Psoas muscle (tissue), 8 donors: Measurements from ENCODE around the gene C2orf78. TPM values are rescaled to one million over a fixed set of nuclear protein-coding genes. Genes with fewer than 3 reads are reported as not detected.
A peak's percentile ranks its signal among the peaks of the same experiment; 100 is the strongest.

Experiments
- ATAC-seq, 4 donors: fragments of 200-7000 bp; cut with Tn5 transposase; one replicate each; pipeline ENCODE4 v1.9.1; 2020; ENCODE audit warnings: moderate library complexity in 3 of 4, mild to moderate bottlenecking in 2 of 4
- DNase-seq, 2 donors: peaks; one replicate each; pipeline ENCODE4 v3.0.0-alpha.2; 2020
- H3K27ac ChIP-seq: fragments of 200-600 bp; one replicate; pipeline ENCODE4 v1.8.0; 2022
- H3K27me3 ChIP-seq, 3 donors: fragments of 200-600 bp in 1 of 3; one replicate each; pipeline versions ENCODE4 v1.6.1 to v1.8.0; 2013 to 2022; ENCODE audit warnings: low read length in 2 of 3, mild to moderate bottlenecking in 2 of 3, moderate library complexity in 1 of 3; ENCODE audit not compliant: insufficient read depth in 3 of 3
- H3K36me3 ChIP-seq, 2 donors: fragments of 200-600 bp in 1 of 2; one replicate each; pipeline versions ENCODE4 v1.6.1 to v1.8.0; 2013 to 2022; ENCODE audit warnings: low read depth in 1 of 2, mild to moderate bottlenecking in 1 of 2, moderate library complexity in 1 of 2; ENCODE audit not compliant: insufficient read depth in 1 of 2
- H3K4me1 ChIP-seq: fragments of 200-600 bp; one replicate; pipeline ENCODE4 v1.8.0; 2022
- H3K4me3 ChIP-seq: fragments of 200-600 bp; one replicate; pipeline ENCODE4 v1.8.0; 2022; ENCODE audit warnings: mild to moderate bottlenecking
- H3K9me3 ChIP-seq: fragments of 200-600 bp; one replicate; pipeline ENCODE4 v1.8.0; 2022
- WGBS, 3 donors: extraction: QIAGEN DNeasy Blood & Tissue Kit; methylation state at CpG; one replicate each; pipeline versions ENCODE4 v1.1.6 to v1.1.7; 2013; 5-methylcytosine and 5-hydroxymethylcytosine counted together
- intact Hi-C, 2 donors: fragments of 100-400 bp; cut with DNase I; formaldehyde crosslinking; loops; one replicate each; pipeline versions ENCODE4 v1.11.0 to v1.14.2; 2022
- polyA plus RNA-seq, 3 donors: library from polyadenylated mRNA; stranded (reverse); fragments of 200-250 nt; gene quantifications; one replicate each; pipeline ENCODE4 v1.2.3, GENCODE V29; 2013
- total RNA-seq, 4 donors: library from RNA; stranded (reverse); fragmentation: NEBNext Ultra II Directional in 2 of 4; extraction: Animal tissue kit (Norgen Biotek cat#: 25700) in 2 of 4; gene quantifications; one replicate each; pipeline versions ENCODE4 v1.2.1 to v1.2.4, GENCODE V29; 2021 to 2023
- TF ChIP-seq, protein P1 (sequence below): fragments of 200-600 bp; IDR thresholded peaks from one replicate; pipeline ENCODE4 v1.8.0; 2022; ENCODE audit warnings: antibody characterized with exemption
- donor health status: healthy with polysubstance abuse.
- donor health status: DM: no; HTN: no; CAD: no; lungs with moderate emphysema.
- donor health status: Bipolar disorder and iron deficiency.
- donor health status: healthy.
- donor health status: DM: yes; HTN: yes; CAD: no.
- donor health status: DM: no; HTN: no; CAD: no.
- donor health status: DM: no; HTN: no; CAD: no.
- donor health status: DM: yes; HTN: yes; CAD: no.

Gene C2orf78
- total and polyA plus RNA-seq, 7 donors = not detected

DNA sequence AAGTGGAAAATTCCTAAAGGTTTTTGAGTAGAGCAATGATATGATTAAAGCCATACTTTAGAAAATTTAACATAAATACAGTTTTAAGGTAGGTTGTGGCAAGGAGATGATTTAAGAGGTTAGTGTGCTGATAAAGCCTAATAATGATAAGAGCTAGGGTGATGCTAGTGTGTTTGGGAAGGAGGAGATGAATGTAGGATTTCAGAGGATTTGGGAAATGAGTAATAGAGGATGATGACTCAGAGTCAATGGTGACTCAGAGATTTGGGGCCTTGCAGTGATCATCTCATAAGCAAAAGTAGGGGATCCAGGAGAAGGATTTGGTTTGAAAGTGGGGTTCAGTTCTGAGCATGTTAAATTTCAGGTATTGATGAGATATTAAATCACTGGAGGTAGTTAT lies 68.0 kb downstream of the C2orf78 start:
- Histone ChIP-seq H3K27ac (no peak overlapping the region), H3K9me3 (no peaks in the 10 kb centered on the region), H3K4me1 (no peaks in the 10 kb centered on the region), H3K27me3 (no peaks in the 10 kb centered on the region), H3K4me3 (no peak overlapping the region), H3K36me3 (peaks cover 15 to 97% of the 10 kb centered on the region in 2 donors)
- TF ChIP-seq, protein P1, sequence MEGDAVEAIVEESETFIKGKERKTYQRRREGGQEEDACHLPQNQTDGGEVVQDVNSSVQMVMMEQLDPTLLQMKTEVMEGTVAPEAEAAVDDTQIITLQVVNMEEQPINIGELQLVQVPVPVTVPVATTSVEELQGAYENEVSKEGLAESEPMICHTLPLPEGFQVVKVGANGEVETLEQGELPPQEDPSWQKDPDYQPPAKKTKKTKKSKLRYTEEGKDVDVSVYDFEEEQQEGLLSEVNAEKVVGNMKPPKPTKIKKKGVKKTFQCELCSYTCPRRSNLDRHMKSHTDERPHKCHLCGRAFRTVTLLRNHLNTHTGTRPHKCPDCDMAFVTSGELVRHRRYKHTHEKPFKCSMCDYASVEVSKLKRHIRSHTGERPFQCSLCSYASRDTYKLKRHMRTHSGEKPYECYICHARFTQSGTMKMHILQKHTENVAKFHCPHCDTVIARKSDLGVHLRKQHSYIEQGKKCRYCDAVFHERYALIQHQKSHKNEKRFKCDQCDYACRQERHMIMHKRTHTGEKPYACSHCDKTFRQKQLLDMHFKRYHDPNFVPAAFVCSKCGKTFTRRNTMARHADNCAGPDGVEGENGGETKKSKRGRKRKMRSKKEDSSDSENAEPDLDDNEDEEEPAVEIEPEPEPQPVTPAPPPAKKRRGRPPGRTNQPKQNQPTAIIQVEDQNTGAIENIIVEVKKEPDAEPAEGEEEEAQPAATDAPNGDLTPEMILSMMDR = no peak
- no peak for DNase-seq
- peak in 2 of 4 donors; percentile 61 for ATAC-seq
- intact Hi-C loops = no loop called here

DNA sequence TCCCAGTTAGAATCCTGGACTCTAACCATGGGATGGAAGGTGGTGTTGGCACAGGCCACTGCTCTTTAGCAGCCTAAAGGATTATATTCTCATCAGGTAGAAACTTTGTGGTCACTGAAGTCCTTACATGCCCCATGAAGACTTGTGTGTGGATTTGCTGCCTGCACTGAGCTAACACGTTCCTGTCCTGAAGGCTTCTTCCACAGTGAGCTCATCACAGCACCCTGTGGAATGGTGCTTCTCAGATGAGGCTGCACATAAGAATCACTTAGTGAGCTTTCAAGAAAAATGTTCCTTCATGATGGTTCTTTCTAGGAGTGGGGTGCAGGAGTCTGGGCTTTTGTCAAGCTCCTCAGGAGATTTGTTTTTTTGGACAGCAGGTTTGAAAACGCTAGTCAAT lies 71.5 kb downstream of the C2orf78 start:
- intact Hi-C loops = no loop called here
- Histone ChIP-seq H3K36me3 (peaks cover 13 to 95% of the 10 kb centered on the region in 2 donors), H3K9me3 (no peaks in the 10 kb centered on the region), H3K4me1 (no peaks in the 10 kb centered on the region), H3K27me3 (no peaks in the 10 kb centered on the region), H3K27ac (no peak overlapping the region), H3K4me3 (no peak overlapping the region)
- DNase-seq (no peak), ATAC-seq (no peak)
- TF ChIP-seq, protein P1 = no peak
- WGBS, 3 donors = 89 to 92% (median 91%) methylated on average over 2 of the region's 2 CpGs

DNA sequence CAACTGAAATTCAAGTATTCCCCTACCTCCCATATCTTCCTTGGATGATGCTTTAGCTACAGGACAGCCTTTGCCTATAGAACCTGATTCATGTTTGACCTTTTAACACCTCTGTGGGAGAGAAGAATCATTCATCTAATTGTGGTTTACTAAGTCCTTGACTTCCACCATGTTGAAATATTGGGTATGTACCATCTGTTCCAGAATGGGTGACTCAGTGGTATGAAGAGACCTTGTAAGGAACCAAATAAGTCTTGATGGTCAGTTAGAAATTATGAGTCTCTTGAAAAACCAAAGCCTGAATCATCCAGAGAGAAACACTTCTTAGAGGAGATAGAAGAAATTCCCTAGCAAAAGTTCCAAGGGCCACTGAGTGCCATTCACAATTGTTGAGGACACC lies 72.2 kb downstream of the C2orf78 start:
- TF ChIP-seq, protein P1 = no peak
- H3K9me3 ChIP-seq = no peaks in the 10 kb centered on the region
- H3K27ac ChIP-seq = no peak overlapping the region
- H3K4me3 ChIP-seq = no peak overlapping the region
- DNase-seq (no peak), ATAC-seq (peak in 3 of 4 donors; percentile 31 to 52 (median 40))
- H3K4me1 ChIP-seq = no peaks in the 10 kb centered on the region
- H3K36me3 ChIP-seq = peaks cover 13 to 95% of the 10 kb centered on the region in 2 donors
- intact Hi-C loops = no loop called here
- H3K27me3 ChIP-seq = no peaks in the 10 kb centered on the region

DNA sequence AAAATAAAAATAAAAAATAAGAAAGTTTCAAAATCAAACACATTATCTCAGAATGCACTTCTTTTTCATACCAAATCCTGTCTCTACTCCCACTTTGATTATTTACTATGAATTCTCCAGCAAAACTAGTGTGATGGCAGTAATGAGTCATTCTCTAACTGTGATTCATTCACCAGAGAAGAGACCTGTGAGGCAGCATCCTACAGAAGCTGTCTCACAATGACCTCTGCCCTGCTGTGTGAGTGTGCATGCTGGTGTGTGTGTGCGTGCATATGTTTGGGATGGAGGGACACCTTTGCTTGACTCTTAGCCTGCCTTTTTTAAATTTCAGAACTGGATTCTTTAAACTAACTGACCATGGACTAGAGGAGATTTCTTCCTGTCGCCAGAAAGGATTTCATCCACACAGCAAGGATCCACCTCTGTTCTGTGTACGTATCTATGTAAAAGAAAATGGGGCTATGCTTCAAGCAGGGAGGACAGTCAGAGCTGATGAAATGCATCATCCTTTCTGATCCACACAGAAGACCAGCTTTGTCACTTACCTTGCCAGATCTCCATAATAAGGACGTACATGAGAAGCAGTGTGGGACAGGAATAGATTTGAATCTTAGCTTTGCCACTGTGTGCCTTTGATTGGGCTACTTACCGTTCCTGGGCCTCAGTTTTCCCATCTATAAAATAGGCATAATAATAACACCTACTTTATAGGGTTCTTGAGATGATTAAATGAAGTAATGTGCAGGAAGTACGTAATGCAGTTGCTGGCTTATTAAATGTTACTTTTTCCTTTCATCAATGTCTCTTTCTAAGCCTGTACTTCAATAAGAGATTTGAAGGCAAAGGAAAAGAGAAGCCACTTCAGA lies 76.0 kb downstream of the C2orf78 start:
- H3K27me3 ChIP-seq = no peaks in the 10 kb centered on the region
- no peak overlapping the region for H3K27ac ChIP-seq
- no peaks in the 10 kb centered on the region for H3K9me3 ChIP-seq
- WGBS, 3 donors = 92 to 97% (median 94%) methylated on average over 6 of the region's 6 CpGs
- intact Hi-C loops = no loop called here
- no peaks in the 10 kb centered on the region for H3K4me1 ChIP-seq
- H3K4me3 ChIP-seq = no peak overlapping the region
- TF ChIP-seq, protein P1 = no peak
- H3K36me3 ChIP-seq = peaks cover 21 to 98% of the 10 kb centered on the region in 2 donors
- ATAC-seq (peak in 1 of 4 donors; percentile 48), DNase-seq (no peak)
